T-cell (primary cell): ENCODE results near the gene COL4A1. TPM values are rescaled to one million over a fixed set of nuclear protein-coding genes. Genes with fewer than 3 reads are reported as not detected.

Source experiments
- ATAC-seq, 4 experiments: fragments of 200-7000 bp in 3 of 4; fragments of 150-1000 bp in 1 of 4; cut with Tn5 transposase; replicated peaks in 1 of 4; 1 replicate in 3 of 4; 2 replicates in 1 of 4; pipeline ENCODE4 v1.10.0; 2021; ENCODE audit warnings: moderate library complexity in 3 of 4, mild to moderate bottlenecking in 2 of 4, moderate number of reproducible peaks in 1 of 4
- CTCF ChIA-PET, 2 donors: fragments of 300-600 bp; sonication (Branson Sonifier 250); formaldehyde crosslinking; loops; one replicate each; lab custom pipeline; 2022; ENCODE audit warnings: antibody characterized with exemption in 2 of 2; lab: Charles Lee
- POLR2A ChIA-PET, 2 donors: fragments of 300-600 bp; sonication (Branson Sonifier 250); formaldehyde crosslinking; loops; one replicate each; lab custom pipeline; 2022; ENCODE audit warnings: antibody characterized with exemption in 2 of 2; lab: Charles Lee
- DNase-seq, 35 experiments: peaks; one replicate each; pipeline versions ENCODE4 v3.0.0 to v3.0.0-alpha.2; 2013 to 2023
- H3K27ac ChIP-seq: one replicate; pipeline ENCODE4 v1.5.1; 2013; ENCODE audit warnings: low read length
- H3K27me3 ChIP-seq, 2 experiments: replicated peaks in 1 of 2; 1 replicate in 1 of 2; 2 replicates in 1 of 2; pipeline versions ENCODE4 v1.6.1 to v1.7.0; 2013; ENCODE audit warnings: low read length in 1 of 2, mixed read lengths in 1 of 2; ENCODE audit not compliant: control insufficient read depth in 2 of 2, insufficient read depth in 2 of 2; ENCODE audit errors: extremely low read depth in 1 of 2
- H3K36me3 ChIP-seq, 2 donors: 1 replicate in 1 of 2; 2 replicates in 1 of 2; pipeline versions ENCODE4 v1.6.1 to v1.7.0; 2013; ENCODE audit warnings: low read length in 1 of 2; ENCODE audit not compliant: control insufficient read depth in 2 of 2, insufficient read depth in 1 of 2; ENCODE audit errors: extremely low read depth in 1 of 2
- H3K4me1 ChIP-seq, 2 experiments: 1 replicate in 1 of 2; 2 replicates in 1 of 2; pipeline versions ENCODE4 v1.6.1 to v1.7.0; 2013; ENCODE audit warnings: low read length in 2 of 2, mixed read lengths in 1 of 2; ENCODE audit not compliant: insufficient read depth in 2 of 2, control insufficient read depth in 1 of 2; ENCODE audit errors: extremely low read depth in 1 of 2
- H3K4me3 ChIP-seq, 2 donors: 1 replicate in 1 of 2; 2 replicates in 1 of 2; pipeline versions ENCODE4 v1.5.1 to v1.7.0; 2013; ENCODE audit warnings: mild to moderate bottlenecking in 2 of 2, low read length in 1 of 2, moderate library complexity in 1 of 2; ENCODE audit not compliant: control insufficient read depth in 1 of 2; ENCODE audit errors: extremely low read depth in 1 of 2
- H3K9me3 ChIP-seq: 2 replicates; pipeline ENCODE4 v1.7.0; 2013
- H3K27ac Mint-ChIP-seq, 2 donors: one replicate each; pipeline ENCODE4 v1.8.0; 2020 to 2021; ENCODE audit warnings: mild to moderate bottlenecking in 2 of 2, mixed read lengths in 2 of 2
- H3K27me3 Mint-ChIP-seq, 2 donors: one replicate each; pipeline ENCODE4 v1.8.0; 2021 to 2022; ENCODE audit warnings: mixed read lengths in 2 of 2
- H3K36me3 Mint-ChIP-seq: one replicate; pipeline ENCODE4 v1.8.0; 2021; ENCODE audit warnings: mixed read lengths
- H3K4me1 Mint-ChIP-seq, 3 donors: one replicate each; pipeline ENCODE4 v1.8.0; 2020 to 2022; ENCODE audit warnings: mixed read lengths in 3 of 3, mild to moderate bottlenecking in 1 of 3
- H3K4me3 Mint-ChIP-seq, 3 donors: one replicate each; pipeline ENCODE4 v1.8.0; 2020 to 2022; ENCODE audit warnings: mild to moderate bottlenecking in 3 of 3, mixed read lengths in 3 of 3, moderate library complexity in 3 of 3
- H3K9me3 Mint-ChIP-seq, 3 donors: one replicate each; pipeline ENCODE4 v1.8.0; 2020 to 2022; ENCODE audit warnings: mixed read lengths in 3 of 3
- WGBS: methylation state at CpG from one replicate; pipeline ENCODE4 v1.1.5; 2013; ENCODE audit warnings: missing lambda C conversion rate; ENCODE audit not compliant: insufficient coverage; 5-methylcytosine and 5-hydroxymethylcytosine counted together
- total RNA-seq, 35 experiments: library from RNA in 6 of 35; stranded (reverse) in 6 of 35; fragments of 120-200 nt in 1 of 35; gene quantifications; one replicate each; pipeline versions ENCODE4 v1.2.1 to v1.2.4 and lab custom pipeline; 2013 to 2026

Gene COL4A1
- total RNA-seq, 5 donors from 2014 or later (not counting 1 experiment from before 2014, with no cell fraction given): 0.49 to 1.3 (median 0.85) TPM; not detected in 2

- no peak overlapping the region for H3K27ac Mint-ChIP-seq
- CTCF ChIA-PET: no interaction called here
- H3K36me3 ChIP-seq: no peaks in the 10 kb centered on the region
- no peaks in the 10 kb centered on the region for H3K36me3 Mint-ChIP-seq
- WGBS: 75% methylated on average over 9 of the region's 11 CpGs
- no peak overlapping the region for H3K27ac ChIP-seq
- DNase-seq (no peak), ATAC-seq (no peak)
- POLR2A ChIA-PET: no interaction called here
- H3K27me3 Mint-ChIP-seq: peaks cover 34% of the 10 kb centered on the region in 2 donors
- H3K9me3 ChIP-seq: no peaks in the 10 kb centered on the region
- H3K27me3 ChIP-seq: peaks cover 4 to 27% of the 10 kb centered on the region in 2 experiments
- no peaks in the 10 kb centered on the region for H3K4me1 ChIP-seq
- H3K4me3 Mint-ChIP-seq: no peak overlapping the region
- no peak overlapping the region for H3K4me3 ChIP-seq
- no peaks in the 10 kb centered on the region for H3K4me1 Mint-ChIP-seq
- no peaks in the 10 kb centered on the region for H3K9me3 Mint-ChIP-seq
These were observed 70.1 kb downstream of the COL4A1 start for GRCh38 chr13:110236831-110237261.

- Mint-ChIP-seq H3K4me1 (no peaks in the 10 kb centered on the region), H3K27me3 (peaks cover 34 to 36% of the 10 kb centered on the region in 2 donors), H3K36me3 (no peaks in the 10 kb centered on the region), H3K9me3 (no peaks in the 10 kb centered on the region), H3K4me3 (no peak overlapping the region), H3K27ac (no peak overlapping the region)
- ChIA-PET POLR2A (no interaction called here), CTCF (no interaction called here)
- Histone ChIP-seq H3K27ac (no peak overlapping the region), H3K4me1 (no peaks in the 10 kb centered on the region), H3K9me3 (no peaks in the 10 kb centered on the region), H3K27me3 (peaks cover 4 to 27% of the 10 kb centered on the region in 2 experiments), H3K4me3 (no peak overlapping the region), H3K36me3 (no peaks in the 10 kb centered on the region)
- DNase-seq (no peak), ATAC-seq (no peak)
- WGBS: 90% methylated on average over 8 of the region's 10 CpGs
These were observed 70.5 kb downstream of the COL4A1 start for GRCh38 chr13:110236431-110236830.

GRCh38 chr13:110234532-110234931 lies 72.4 kb downstream of the COL4A1 start:
- Histone ChIP-seq H3K36me3 (no peaks in the 10 kb centered on the region), H3K4me3 (no peak overlapping the region), H3K27ac (no peak overlapping the region), H3K4me1 (no peaks in the 10 kb centered on the region), H3K9me3 (no peaks in the 10 kb centered on the region), H3K27me3 (peaks cover 5 to 34% of the 10 kb centered on the region in 2 experiments)
- no peak for DNase-seq
- Mint-ChIP-seq H3K27me3 (peaks cover 35 to 39% of the 10 kb centered on the region in 2 donors), H3K9me3 (no peaks in the 10 kb centered on the region), H3K4me1 (no peaks in the 10 kb centered on the region), H3K27ac (no peak overlapping the region), H3K4me3 (no peak overlapping the region), H3K36me3 (no peaks in the 10 kb centered on the region)
- no peak for ATAC-seq
- CTCF ChIA-PET: no interaction called here
- 70% methylated on average over 2 of the region's 7 CpGs for WGBS
- POLR2A ChIA-PET: no interaction called here

- Mint-ChIP-seq H3K27ac (no peak overlapping the region), H3K27me3 (peaks cover 33 to 41% of the 10 kb centered on the region in 2 donors), H3K4me3 (no peak overlapping the region), H3K36me3 (no peaks in the 10 kb centered on the region), H3K4me1 (no peaks in the 10 kb centered on the region), H3K9me3 (no peaks in the 10 kb centered on the region)
- Histone ChIP-seq H3K4me1 (no peaks in the 10 kb centered on the region), H3K27me3 (peaks cover 4 to 35% of the 10 kb centered on the region in 2 experiments), H3K4me3 (no peak overlapping the region), H3K36me3 (no peaks in the 10 kb centered on the region), H3K27ac (no peak overlapping the region), H3K9me3 (no peaks in the 10 kb centered on the region)
- no peak for ATAC-seq
- WGBS: 60% methylated on average over 1 of the region's 3 CpGs
- ChIA-PET CTCF (interaction anchor here in 1 of 2 donors (0.8 kb wide), 1 partner anchor 10 kb away, joined by 3 read pairs; no protein-coding TSS in a partner anchor), POLR2A (interaction anchor here in 1 of 2 donors (0.5 kb wide), 1 partner anchor 13 kb away, joined by 3 read pairs; no protein-coding TSS in a partner anchor)
- DNase-seq: no peak
These were observed 73.0 kb downstream of the COL4A1 start for GRCh38 chr13:110233951-110234280.

- H3K9me3 ChIP-seq: no peaks in the 10 kb centered on the region
- ATAC-seq (no peak), DNase-seq (no peak)
- H3K27ac ChIP-seq: no peak overlapping the region
- H3K4me1 ChIP-seq: no peaks in the 10 kb centered on the region
- peaks cover 4 to 35% of the 10 kb centered on the region in 2 experiments for H3K27me3 ChIP-seq
- Mint-ChIP-seq H3K9me3 (no peaks in the 10 kb centered on the region), H3K36me3 (no peaks in the 10 kb centered on the region), H3K27ac (no peak overlapping the region), H3K4me1 (no peaks in the 10 kb centered on the region), H3K27me3 (peaks cover 33 to 42% of the 10 kb centered on the region in 2 donors), H3K4me3 (no peak overlapping the region)
- WGBS: 82% methylated on average over 16 of the region's 20 CpGs
- POLR2A ChIA-PET: interaction anchor here in 1 of 2 donors (0.5 to 0.8 kb wide), 2 partner anchors 13 to 335 kb away, joined by 3 to 4 read pairs; no protein-coding TSS in a partner anchor
- no peaks in the 10 kb centered on the region for H3K36me3 ChIP-seq
- CTCF ChIA-PET: interaction anchor here (0.6 to 0.8 kb wide), 2 partner anchors 10 to 11 kb away, joined by 3 to 4 read pairs; no protein-coding TSS in a partner anchor
- no peak overlapping the region for H3K4me3 ChIP-seq
These were observed 73.6 kb downstream of the COL4A1 start for GRCh38 chr13:110233181-110233950.

DNA sequence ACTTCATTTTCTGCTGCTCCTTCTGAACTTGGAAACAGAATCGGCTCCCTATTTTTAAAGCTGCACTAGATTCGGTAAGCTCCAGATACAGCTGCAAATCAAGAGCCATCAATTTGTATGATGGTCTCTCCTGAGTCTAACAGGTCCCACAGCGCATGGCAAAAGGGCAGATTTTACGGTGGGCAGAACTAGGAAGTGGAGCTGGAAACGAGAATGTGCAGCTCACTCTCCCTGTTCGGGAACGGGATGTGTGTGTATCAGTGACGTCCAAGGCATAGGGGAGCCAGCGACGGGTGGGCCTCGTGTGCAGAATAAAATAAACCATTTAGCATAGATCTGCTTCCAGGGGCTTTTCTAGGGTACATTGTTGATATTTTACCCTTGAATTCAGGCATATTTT lies 74.2 kb downstream of the COL4A1 start:
- no peak overlapping the region for H3K27ac Mint-ChIP-seq
- ChIA-PET CTCF (interaction anchor here in 1 of 2 donors (0.6 kb wide), 1 partner anchor 10 kb away, joined by 4 read pairs; no protein-coding TSS in a partner anchor), POLR2A (interaction anchor here in 1 of 2 donors (0.8 kb wide), 1 partner anchor 335 kb away, joined by 4 read pairs; no protein-coding TSS in a partner anchor)
- no peaks in the 10 kb centered on the region for H3K4me1 Mint-ChIP-seq
- Histone ChIP-seq H3K27me3 (peaks cover 4 to 35% of the 10 kb centered on the region in 2 experiments), H3K36me3 (no peaks in the 10 kb centered on the region), H3K4me3 (no peak overlapping the region), H3K9me3 (no peaks in the 10 kb centered on the region), H3K4me1 (no peaks in the 10 kb centered on the region), H3K27ac (no peak overlapping the region)
- H3K9me3 Mint-ChIP-seq: no peaks in the 10 kb centered on the region
- 89% methylated on average over 10 of the region's 11 CpGs for WGBS
- no peak overlapping the region for H3K4me3 Mint-ChIP-seq
- DNase-seq (no peak), ATAC-seq (no peak)
- peaks cover 33 to 38% of the 10 kb centered on the region in 2 donors for H3K27me3 Mint-ChIP-seq
- H3K36me3 Mint-ChIP-seq: no peaks in the 10 kb centered on the region
